NCI-H1694 treated with DMSO at 0.1 percent for 48 hours (cell line): ENCODE data around the gene GPR156.

Source experiments
- DNase-seq: peaks from one replicate; lab custom pipeline; 2025; lab: John Stamatoyannopoulos, UW

Gene GPR156

DNA sequence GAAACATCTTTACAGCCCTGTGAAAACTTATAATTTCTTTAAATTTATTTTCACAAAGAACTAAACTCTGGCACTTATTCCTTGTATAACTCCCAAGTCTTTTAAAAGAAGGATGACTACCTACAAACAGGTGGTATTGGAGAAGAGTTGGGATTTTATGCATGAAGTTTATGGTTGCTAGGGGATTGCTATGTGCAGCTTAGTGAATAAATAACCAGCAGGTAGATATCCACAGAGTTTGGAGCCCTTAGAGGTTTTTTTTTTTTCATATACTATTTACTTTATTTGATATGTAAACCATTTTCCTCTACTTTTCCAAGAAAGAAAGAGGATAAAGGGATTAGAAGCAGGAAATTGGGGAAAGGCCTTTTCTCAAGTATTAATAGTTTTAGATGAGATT lies 91.5 kb downstream of the GPR156 start:
- DNase-seq = no peak

DNA sequence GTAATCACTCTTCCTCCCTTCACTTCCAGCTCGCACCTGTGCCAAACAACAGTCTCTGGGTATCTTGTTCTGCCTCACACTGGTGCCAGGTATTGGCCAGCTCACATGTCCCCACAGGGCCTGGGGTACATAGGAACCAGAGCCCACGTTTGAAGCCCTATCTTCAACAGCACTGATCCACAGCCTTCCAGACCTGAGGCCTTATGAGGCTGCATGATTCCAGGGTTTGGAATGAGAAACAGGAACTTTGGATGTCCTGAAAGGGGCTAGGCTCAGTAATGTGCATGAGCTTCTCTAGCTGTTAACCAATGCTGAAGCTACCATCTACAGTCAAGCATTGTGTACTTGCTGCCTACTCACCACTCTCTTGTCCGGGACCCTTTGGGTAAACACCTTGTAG lies 92.4 kb downstream of the GPR156 start:
- no peak for DNase-seq

DNA sequence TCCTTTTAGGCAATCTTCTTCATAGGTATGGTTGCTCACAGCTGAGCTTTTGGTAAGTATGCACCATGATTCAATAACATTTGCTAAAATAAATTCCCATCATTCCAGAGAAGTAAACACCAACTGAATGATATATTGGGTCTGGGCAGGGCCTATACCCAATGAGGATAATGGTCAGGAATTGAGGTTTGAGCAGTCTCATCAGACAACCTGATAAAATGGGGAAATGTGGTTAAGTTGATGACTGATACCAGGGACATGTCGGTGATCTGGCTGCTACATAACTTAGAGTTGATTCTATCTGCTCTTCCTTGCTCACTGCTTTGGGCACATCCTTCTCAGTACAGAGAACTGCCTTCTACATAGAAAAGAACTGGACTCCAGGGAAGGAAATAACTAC lies 92.9 kb downstream of the GPR156 start:
- no peak for DNase-seq

DNA sequence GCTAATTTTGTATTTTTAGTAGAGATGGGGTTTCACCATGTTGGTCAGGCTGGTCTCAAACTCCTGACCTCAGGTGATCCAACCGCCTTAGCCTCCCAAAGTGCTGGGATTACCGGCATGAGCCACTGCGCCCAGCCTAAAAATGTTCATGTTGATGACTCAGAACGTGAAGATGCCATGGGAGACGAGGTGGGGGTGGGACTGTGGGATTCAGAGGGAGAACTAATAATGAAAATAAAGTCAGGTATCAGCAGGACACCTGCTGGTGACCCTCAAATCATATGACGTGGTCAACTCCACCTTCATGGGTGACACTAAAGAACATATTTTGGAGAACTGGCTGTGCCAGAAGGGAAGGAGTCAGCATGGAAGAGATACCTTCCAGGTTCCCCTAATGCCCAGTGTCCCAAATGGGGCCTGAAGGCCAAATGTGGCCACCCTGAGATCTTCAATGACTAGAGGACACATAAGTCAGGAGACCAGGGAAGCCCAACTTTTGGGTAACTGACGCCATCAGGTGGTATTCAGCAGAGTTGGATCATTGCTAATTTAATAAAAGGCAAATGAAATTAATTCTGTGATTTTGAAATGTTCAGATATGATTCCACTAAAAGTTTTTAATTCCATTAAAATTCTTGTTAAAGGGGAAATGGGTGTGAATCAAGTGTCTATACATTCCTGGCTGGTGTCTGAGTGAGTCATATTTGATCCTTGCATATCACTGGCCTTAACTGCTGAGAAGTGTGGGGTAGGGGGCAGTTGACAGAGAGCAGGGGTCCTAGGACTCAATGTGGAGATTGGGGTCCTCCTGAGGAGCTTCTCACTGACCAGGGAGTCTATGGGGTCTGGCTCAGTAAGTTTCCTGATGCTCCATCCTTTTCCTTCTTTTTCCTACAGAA lies 102.2 kb downstream of the GPR156 start:
- no peak for DNase-seq

DNA sequence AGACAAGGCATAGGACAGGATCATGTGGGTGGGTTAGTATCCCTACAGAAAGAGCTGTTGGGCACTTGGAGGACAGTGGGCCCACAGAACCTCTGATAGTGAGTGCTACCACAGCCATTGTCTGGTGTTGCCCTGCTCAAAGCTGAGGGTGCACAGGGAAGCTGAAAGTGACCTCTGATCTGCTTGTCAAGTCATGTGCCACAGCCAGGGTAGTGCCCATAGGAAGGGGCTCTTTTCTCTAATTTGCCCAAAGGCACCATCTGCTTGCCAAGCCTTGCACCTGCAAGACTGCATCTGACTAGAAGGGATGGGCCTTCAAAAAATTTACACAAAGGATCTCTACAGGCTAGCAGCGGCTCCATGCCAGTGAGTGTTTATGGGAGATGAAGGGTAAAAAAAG lies 103.4 kb downstream of the GPR156 start:
- no peak for DNase-seq

DNA sequence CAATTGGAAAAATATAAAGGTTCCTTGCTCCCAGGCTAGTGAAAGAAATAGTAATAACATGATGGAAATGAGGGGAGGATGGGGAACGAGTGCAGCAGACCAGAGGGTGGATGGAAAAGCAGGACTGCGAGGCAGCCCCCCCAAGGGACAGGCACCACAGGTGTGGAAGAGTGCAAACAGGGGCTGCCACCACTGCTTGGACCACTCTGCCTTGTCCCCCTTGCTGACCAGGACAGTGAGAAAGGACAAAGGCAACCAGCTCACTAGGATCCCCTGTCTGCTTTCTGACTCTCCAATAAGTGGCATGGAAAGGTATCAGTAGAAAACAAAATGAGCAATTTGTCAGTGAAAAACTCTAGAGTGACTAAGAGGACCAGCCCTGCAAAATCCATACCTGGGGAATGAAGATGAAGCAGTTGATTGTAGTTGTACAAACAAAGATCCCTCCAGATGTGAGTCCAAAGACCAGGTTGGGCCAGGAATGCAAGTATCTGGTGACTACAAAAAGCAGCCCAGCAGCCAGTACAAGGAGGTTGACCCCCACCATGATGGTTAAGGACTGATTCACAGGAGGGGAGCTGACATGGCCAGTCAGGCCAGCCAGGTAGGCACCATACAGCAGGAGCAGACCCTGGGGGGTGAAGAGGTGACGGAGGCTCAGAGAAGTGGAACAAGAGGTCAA lies 104.2 kb downstream of the GPR156 start:
- no peak for DNase-seq

DNA sequence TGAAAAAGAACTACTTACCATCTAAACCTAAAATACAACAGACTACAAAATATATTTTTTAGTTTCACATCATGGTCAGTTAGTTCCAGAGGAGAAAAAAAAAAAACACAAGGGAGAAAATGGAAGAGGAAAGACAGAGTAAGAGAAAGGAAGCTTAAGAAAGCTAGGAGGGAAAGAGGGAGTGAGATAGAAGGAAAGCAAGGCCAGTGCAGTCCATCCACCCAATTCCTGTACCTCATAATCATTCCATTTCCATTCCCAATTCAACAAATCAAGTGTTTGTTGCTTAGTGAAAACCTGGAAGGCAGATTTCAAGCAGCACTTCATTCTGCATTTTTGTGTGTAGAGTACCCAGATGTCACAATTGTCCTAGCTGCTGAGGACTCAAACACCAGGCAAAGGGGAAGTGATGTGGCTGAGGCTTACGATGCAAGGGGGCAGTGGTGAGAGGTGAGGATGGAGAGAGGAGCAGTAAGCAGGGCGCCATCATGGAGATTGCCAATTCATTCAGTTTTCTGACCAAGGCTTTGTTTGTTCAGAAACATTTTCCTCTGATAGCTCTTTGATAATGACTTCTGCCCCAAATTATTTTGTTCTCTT lies 107.2 kb downstream of the GPR156 start:
- no peak for DNase-seq

DNA sequence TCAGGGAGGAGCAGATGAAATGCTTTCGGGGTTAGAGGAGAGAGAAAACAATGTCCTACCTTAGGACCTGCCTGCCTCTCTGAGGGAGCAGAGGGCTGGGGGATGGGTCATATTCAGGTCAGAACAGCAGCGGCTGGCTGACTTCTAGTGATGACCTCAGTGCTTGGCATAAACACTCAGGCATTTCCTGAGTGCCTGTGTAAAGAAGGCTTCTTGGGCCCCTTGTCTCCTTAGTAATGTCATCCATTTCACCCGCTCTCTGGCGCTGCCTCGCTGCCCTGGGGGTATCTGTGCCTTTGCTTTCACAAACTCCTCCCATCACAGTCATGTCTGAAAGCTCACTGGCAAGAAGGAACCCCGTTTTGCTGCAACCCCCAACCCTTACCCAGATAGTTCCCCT lies 107.9 kb downstream of the GPR156 start:
- no peak for DNase-seq

DNA sequence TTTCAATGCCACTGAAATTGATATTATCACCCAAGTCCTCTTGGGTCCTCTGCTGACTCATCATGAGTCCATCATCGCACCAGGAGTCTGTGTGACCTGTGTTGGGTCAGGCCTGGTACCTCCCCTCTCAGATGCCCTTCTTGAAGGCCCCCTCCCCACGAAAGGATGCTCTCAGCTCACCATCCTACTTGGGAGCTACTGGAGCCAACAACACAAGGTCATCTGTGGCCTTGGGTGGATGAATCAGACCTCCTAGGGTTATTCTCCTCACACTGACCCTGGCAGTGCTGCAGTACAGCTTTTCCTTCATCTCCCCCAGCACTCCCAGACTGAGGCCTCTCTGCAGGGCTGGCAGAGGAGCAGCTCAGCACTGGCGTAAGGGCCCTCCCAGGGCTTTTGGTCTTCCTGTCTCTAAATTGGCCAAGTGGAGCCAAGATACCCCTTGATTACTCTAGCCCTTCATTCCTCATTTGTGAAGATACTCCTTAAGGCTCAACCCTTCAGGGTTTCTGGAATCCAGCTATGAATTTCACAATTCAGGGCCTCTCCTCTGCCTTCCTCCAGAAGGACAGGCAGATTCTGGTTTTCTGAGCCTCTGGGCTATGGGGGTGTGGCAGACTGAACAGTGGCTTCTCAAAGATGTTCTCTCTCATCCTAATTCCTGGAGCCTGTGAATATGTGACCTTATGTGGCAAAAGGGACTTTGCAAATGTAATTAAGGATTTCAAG lies 110.0 kb downstream of the GPR156 start:
- no peak for DNase-seq

DNA sequence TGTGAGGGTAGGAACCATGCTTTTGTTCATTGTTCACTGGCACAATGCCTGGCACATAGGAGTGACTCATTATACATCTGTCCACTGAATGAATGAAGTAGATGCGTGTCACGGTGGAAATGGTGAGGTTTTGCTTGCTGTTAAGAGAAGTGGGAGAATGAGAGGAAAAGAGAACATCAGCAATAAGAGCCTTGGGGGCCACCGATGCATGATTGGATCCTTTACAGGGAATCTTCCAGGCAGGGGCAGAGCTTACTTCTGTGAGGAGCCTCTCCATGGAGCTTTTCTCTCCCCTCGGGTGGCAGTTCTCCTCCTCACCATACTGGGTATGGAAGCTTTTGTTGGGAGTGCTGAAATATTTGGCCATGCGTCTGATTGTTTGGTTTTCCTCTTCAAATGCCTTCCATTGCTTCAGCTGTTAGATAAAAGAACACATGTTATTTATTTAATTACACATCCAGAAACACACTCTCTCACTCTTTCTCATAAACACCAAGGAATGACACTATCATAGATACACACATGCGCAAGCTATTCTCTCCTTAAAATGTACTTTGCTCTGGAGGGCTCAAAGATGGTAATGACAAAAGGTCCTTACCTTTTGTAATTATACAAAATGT lies 111.9 kb downstream of the GPR156 start:
- DNase-seq = no peak

DNA sequence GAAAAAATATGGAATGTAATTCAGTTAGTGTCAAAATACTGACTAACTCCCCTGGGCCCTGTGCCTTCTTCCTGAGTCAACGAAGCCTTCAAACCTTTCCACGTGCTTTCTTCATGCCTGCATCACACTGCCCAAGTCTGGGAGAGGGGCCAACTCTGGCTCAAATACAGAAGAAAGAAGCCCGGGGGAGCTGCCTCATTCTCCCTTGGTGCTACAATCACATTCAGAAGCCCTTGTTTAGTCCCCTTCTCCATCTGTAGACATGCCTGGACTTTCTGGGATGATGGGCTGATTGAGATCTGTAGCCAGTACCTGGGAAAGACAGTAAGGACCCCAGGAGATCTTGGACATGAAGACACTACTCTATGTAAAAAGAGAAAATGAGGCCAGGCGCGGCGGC lies 113.0 kb downstream of the GPR156 start:
- DNase-seq = no peak

DNA sequence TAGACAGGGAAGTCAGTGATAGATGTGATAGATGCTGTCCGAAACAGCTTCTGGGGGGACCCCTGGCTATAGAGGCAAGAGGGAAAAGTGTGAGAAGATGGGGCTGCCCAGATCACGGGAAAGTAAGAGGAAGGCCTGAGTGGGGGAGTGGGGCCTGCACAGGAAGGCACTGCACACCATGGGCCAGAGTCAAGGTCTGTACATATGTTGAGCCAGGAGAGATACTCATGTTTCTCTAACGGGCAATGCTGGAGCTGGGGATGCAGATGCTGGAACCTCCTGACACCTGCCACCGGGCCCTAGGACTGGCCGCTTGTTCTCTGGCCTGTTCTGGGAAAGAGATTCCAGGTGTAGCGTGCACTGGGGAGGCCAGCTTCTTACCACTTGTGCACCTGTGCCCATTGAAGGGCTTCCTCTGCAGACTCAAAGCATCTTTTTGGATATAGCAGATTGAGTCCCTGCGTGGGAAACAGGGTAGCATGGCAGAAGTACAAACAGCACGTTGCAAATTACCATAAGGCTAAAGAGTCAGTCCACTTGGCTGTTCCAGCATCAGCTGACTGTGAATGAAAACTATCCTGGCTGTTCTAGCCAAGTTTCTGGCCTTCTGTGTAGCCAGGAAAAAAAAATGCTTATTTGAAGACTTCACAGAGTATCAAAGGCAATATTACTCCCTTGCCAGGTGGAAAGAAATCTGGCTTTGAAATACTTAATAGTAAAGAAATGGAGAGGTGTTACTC lies 113.7 kb downstream of the GPR156 start:
- no peak for DNase-seq

DNA sequence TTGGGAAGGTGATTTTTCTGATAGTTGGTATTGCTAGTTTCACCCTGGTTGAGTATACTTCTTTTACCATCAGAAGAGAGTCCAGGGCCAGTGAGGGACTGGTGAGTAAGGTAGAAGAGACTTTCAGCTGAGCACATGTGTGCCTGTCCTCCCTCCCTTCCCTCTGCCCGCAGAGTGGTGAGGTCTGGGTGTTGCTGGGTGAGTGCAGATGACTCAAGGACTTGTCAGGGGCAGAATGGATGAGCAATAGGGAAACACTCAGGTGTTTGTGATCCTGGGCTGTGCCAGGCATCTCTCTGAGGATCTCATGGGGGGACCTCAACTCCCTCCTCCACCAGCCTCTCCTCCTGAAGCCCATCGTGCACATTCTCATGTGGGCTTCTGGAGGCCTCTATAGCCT lies 114.8 kb downstream of the GPR156 start:
- DNase-seq = no peak

DNA sequence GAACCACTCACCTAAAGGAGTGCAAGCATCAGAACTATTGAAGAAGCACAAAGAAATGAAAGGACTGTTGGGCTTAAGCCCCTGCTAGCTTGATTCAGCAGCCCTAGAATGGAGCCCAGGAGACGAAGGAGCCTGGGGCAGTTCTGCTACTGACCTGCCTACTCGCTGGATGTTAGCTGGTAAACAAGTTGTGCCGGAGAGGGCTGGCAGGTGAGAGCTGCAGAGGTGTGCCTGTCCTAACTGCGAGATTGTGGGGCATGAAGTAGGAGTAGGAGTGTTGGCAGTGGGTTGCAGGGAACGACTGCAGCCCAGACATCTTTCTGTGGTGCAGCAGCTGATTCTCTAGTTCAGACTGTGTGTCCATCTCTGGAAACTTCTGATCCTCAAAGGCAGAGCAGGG lies 115.6 kb downstream of the GPR156 start:
- no peak for DNase-seq

DNA sequence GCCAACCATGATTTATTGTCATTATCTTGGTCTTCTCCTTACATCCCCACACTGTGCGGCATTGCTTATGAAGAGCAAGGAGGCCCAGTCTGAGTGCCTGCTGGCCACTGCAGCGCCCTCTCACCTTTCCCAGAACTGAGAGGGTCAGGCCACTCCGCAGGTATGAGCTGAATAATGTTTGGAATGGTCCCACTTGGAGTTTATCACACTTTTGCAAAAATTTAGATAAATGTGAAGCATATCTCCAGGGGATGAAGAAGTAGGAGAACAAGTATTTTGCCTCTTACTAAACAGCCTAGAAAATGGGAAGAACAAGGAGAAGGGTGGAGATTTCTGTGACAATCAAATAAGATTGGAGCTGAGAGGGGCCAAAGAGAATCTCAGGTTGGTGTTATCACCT lies 116.4 kb downstream of the GPR156 start:
- no peak for DNase-seq

DNA sequence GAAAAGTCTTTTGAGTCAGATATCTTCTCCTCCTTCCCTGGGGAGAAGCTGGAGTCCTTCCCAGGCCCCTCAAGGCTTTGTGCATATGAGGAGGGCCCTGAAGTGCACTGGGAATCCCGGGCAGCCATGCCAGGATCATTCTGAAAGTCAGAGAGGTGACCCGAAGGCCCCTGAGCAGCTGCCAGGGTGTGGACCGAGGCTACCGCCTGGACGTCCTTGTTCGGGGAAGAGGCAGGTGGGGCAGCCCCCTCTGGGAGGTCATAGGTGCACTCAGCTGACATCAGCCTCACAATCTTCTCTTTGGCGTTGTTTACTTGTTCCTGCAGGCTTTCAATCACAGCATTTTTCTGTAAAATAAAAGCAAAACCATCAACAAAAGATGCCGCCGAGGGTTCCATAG lies 117.0 kb downstream of the GPR156 start:
- DNase-seq = no peak

DNA sequence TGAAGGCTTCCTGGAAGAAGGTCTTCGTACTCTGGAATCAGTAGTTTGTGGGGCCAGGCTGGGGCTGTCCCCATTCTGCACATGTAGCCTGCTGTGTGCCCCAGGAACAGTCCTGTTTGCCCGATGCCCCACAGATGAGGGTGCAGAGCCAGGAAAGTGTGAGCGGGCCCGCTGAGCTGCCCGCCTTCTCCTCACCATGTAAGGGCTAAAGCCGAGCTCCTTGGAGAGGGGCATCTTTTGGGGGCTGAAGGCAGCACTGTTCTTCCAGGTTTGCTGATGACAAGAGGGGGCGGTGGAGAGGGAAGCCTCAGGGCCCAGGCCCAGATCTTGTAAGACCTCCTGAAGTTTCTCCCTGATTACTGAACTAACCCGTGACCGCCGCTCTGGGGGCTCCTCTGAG lies 117.5 kb downstream of the GPR156 start:
- no peak for DNase-seq

DNA sequence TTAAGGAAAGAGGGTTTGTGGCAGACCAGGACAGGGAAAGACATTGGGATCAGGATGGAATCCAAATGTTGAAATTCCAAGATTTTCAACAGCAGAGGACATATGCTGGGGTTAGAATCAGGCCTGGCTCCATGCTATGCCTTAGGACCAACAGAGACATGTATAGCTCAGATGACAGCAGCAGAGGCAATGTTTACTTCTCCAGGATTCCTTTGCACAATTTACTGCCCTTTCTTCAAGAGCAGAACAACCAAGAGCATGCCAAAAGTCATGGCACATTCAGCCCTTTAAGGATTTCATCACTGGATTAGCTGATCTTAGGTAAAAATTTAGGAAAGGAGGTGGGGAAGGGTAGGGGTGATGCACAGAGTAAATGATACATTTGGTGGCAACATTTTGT lies 121.2 kb downstream of the GPR156 start:
- no peak for DNase-seq

DNA sequence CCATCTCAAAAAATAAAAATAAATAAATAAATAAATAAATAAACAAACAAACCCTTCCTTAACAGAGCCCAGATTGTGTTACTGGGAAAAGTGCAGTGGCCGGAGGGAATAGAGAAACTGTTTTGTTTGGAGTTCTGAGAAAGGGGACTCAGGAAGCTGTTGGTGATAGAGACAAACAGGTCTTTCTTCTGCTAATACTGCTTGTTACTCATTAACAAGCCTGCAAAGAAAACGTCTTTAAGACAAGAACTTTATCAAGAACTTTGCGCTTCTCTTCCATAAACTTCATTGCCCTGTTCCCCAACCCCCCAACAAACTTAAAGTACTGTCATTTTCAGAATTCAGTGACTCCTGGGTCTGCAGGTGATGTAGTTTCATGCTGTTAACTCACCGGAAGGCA lies 122.0 kb downstream of the GPR156 start:
- DNase-seq = no peak

DNA sequence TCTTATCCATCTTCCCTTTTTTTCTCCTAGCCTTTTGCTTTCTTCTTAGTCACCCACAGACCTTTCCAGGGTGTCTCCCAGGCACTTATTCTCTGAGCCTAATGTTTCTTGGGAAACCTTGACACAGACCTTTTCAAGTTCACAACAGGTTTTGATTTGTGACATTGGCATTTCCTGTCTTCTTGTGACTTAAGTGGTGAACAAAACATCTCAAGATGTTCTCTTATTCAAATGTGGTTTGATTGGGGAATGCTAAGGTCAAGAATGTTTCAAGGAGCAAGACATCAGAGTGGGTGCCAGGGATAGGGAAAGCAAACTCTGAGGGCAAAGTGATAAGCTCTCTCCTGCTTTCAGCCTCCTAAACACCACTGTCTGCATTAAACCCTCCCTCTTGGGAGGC lies 122.6 kb downstream of the GPR156 start:
- DNase-seq = no peak

DNA sequence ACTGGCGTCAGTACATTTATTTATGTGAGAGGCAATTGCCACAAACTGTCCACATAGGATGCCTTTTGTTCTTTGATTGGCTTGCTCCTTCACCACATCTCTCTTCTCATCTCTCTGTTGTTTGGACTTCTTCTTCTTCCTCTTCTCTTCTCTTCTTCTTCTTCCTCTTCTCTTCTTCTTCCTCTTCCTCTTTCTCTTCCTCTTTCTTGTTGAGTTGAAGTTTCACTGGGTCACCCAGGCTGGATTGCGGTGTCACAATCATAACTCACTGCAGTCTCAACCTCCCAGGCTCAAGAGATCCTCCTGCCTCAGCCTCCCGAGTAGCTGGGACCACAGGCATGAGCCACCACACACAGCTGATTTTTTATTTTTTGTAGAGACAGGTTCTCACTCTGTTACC lies 123.1 kb downstream of the GPR156 start:
- DNase-seq = no peak
